ENCODE measurements around the gene SARNP. TPM values are rescaled to one million over a fixed set of nuclear protein-coding genes. Genes with fewer than 3 reads are reported as not detected.
A peak's percentile ranks its signal among the peaks of the same experiment; 100 is the strongest.

The SARNP gene
- total RNA-seq, 1 donor from 2014 or later: 98.7 TPM

DNA sequence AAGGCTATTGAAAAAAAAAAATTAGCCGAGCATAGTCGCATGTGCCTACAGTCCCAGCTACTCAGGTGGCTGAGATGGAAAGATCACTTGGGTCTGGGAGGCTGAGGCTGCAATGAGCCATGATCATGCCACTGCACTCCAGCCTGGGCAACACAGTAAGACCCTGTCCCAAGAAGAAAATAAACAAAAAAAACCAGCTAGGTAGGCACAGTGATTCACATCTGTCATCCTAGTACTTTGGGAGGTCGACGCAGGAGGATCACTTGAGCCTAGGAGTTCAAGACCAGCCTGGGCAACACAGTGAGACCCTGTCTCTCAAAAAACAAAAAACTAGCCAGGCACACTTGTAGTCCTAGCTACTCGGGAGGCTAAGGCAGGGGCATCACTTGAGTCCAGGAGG, 8.2 kb downstream of the SARNP start:
- H3K36me3 Mint-ChIP-seq (ENCODE audit: unreplicated experiment): no peaks in the 10 kb centered on the region
- TF ChIP-seq CTCF (IDR thresholded peaks at IDR 0.05; ENCODE audit: partially characterized antibody, unreplicated experiment): no peak
- DNase-seq: no peak
- no peak overlapping the region for H3K27ac Mint-ChIP-seq (ENCODE audit: unreplicated experiment)
- H3K27me3 Mint-ChIP-seq (ENCODE audit: unreplicated experiment): no peaks in the 10 kb centered on the region
- H3K9me3 Mint-ChIP-seq (ENCODE audit: unreplicated experiment): peaks cover 3% of the 10 kb centered on the region
- H3K4me1 Mint-ChIP-seq (ENCODE audit: low read depth, unreplicated experiment): peaks cover 4% of the 10 kb centered on the region
- H3K4me3 Mint-ChIP-seq (ENCODE audit: unreplicated experiment): no peak overlapping the region

DNA sequence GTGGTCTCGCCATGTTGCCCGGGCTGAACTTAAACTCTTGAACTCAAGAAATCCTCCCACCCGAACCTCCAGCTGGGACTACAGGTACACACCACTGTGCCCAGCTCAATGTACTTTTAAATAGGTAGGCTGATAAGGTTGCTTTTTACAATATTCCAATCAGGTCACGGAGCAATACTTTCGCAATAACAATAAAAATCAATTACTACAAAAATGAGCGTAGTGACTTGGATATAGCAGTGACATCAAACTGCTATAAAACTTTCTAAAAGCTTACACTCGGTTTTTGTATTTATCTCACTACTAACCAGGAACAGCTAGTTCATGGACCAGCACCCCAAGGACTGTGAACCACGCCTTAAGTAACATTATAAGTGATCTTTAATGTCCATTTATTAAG, 10.5 kb downstream of the SARNP start:
- Mint-ChIP-seq H3K4me3 (ENCODE audit: unreplicated experiment) (no peak overlapping the region), H3K27ac (ENCODE audit: unreplicated experiment) (no peak overlapping the region), H3K36me3 (ENCODE audit: unreplicated experiment) (no peaks in the 10 kb centered on the region), H3K27me3 (ENCODE audit: unreplicated experiment) (no peaks in the 10 kb centered on the region), H3K9me3 (ENCODE audit: unreplicated experiment) (peaks cover 2% of the 10 kb centered on the region), H3K4me1 (ENCODE audit: low read depth, unreplicated experiment) (no peaks in the 10 kb centered on the region)
- no peak for DNase-seq
- TF ChIP-seq CTCF (IDR thresholded peaks at IDR 0.05; ENCODE audit: partially characterized antibody, unreplicated experiment): no peak

DNA sequence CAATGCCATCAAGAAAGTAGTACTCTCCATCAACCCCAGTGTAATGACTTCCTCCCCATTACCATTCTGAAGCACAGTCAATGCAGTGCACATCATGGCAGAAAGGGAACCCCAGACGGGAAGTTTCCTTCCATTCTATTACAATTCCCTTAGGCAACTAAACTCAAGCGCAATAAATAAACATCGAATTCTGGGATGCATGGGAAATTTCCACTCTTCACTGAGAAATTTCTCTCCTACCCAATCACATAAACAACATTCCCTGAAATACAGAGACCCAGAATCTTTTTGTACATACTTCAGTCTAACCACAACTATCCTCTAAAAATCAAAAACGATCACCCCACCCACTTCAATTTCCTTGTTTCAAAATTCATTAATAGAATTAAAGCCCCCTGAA, 20.0 kb downstream of the SARNP start:
- Mint-ChIP-seq H3K36me3 (ENCODE audit: unreplicated experiment) (no peaks in the 10 kb centered on the region), H3K9me3 (ENCODE audit: unreplicated experiment) (no peaks in the 10 kb centered on the region), H3K4me3 (ENCODE audit: unreplicated experiment) (no peak overlapping the region), H3K27me3 (ENCODE audit: unreplicated experiment) (no peaks in the 10 kb centered on the region), H3K27ac (ENCODE audit: unreplicated experiment) (no peak overlapping the region), H3K4me1 (ENCODE audit: low read depth, unreplicated experiment) (peaks cover 2% of the 10 kb centered on the region)
- no peak for DNase-seq
- TF ChIP-seq CTCF (IDR thresholded peaks at IDR 0.05; ENCODE audit: partially characterized antibody, unreplicated experiment): no peak

GRCh38 chr12:55797068-55797467, 20.5 kb downstream of the SARNP start:
- H3K27me3 Mint-ChIP-seq (ENCODE audit: unreplicated experiment): no peaks in the 10 kb centered on the region
- no peaks in the 10 kb centered on the region for H3K36me3 Mint-ChIP-seq (ENCODE audit: unreplicated experiment)
- H3K9me3 Mint-ChIP-seq (ENCODE audit: unreplicated experiment): no peaks in the 10 kb centered on the region
- H3K4me1 Mint-ChIP-seq (ENCODE audit: low read depth, unreplicated experiment): peaks cover 2% of the 10 kb centered on the region
- no peak overlapping the region for H3K4me3 Mint-ChIP-seq (ENCODE audit: unreplicated experiment)
- peak; percentile 24 for DNase-seq
- H3K27ac Mint-ChIP-seq (ENCODE audit: unreplicated experiment): no peak overlapping the region
- TF ChIP-seq CTCF (IDR thresholded peaks at IDR 0.05; ENCODE audit: partially characterized antibody, unreplicated experiment): peak; percentile 59

GRCh38 chr12:55795950-55796349, 21.6 kb downstream of the SARNP start:
- TF ChIP-seq CTCF (IDR thresholded peaks at IDR 0.05; ENCODE audit: partially characterized antibody, unreplicated experiment): no peak
- Mint-ChIP-seq H3K4me1 (ENCODE audit: low read depth, unreplicated experiment) (peaks cover 2% of the 10 kb centered on the region), H3K27me3 (ENCODE audit: unreplicated experiment) (no peaks in the 10 kb centered on the region), H3K27ac (ENCODE audit: unreplicated experiment) (no peak overlapping the region), H3K4me3 (ENCODE audit: unreplicated experiment) (no peak overlapping the region), H3K9me3 (ENCODE audit: unreplicated experiment) (no peaks in the 10 kb centered on the region), H3K36me3 (ENCODE audit: unreplicated experiment) (no peaks in the 10 kb centered on the region)
- no peak for DNase-seq
